ENCODE results near the gene PRODH2.

Gene PRODH2

GRCh38 chr19:35755550-35756376 is 56.9 kb downstream of the PRODH2 start:
- no peak for DNase-seq

GRCh38 chr19:35755131-35755549 is 57.5 kb downstream of the PRODH2 start:
- no peak for DNase-seq

DNA sequence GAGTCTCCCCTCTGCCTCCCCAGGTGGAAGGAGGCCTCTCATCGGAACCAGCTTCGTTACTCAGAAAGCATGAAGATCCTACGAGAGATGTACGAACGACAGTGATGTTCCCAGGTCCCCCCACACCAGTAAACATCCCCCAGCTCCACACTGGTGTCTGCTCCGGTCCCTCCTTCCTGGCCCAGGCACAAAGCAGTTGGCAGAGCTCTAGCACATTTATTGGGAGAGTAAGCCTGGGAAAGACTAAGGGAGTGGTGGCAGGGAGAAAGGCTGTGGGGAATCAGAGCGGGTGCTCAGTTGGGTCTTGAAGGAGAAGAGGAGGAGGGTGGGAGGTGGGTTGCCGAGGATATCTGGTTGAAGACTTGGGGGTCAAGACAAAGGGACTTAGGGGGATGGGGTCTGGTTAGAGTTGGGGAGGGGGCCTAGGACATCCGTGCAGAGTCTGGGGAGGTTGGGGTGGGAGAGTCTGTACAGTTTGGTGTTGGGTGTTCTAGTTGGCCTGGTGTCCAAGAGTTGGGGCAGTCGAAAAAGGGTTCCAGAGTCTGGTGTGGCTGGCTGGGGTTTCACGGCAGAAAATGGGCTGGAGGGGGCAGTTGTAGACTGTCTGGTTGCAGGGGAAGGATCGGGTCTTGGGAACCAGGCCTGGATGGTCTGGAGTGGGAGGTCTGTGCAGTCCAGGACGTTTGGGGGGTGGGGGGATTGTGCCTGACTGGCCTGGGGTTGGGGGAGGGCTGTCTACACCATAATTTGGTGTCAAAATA is 58.1 kb downstream of the PRODH2 start:
- no peak for DNase-seq

GRCh38 chr19:35753634-35754369 is 58.8 kb downstream of the PRODH2 start:
- no peak for DNase-seq

GRCh38 chr19:35752746-35753350 is 59.8 kb downstream of the PRODH2 start:
- no peak for DNase-seq

DNA sequence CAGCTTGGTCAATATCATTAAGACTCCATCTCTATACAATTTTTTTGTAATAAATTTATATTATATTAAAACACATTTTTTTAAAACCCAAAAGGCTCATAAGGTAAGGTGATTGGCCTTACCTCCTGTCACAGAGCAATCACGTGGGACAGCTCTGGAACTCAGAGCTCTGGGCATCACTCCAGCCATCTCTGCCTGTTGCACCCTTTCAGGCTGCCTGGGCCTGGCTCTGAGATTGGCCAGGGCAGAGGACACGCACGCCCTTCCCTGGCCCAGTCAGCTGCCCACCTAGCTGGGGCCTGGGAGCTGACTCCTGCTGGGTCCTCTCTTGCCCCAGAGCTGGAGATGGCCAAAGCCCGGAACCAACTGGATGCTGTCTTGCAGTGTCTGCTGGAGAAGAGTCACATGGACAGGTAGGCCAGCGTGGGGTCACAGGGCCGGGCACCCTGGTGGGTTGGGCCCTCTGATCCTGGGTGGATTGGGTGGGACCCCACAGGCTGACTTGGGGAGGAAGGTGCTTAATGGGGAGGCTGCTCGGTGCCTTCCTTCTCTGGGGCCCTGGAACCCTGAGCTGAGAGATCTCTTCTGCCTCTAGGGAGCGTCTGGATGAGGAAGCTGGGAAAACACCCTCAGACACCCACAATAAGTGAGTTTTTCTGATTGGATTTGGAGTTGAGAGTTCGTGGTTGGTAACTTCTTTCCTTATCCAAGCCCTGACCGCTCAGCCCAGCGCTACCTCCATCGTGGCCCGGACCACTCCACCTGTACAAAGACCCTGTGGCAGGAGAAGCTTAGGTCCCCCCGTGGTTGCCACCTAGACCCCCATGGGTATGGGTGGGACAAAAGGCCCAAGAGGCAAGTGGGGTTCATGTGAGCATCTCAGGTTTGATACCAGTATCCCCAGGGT is 60.6 kb downstream of the PRODH2 start:
- no peak for DNase-seq

GRCh38 chr19:35750167-35750566 is 62.5 kb downstream of the PRODH2 start:
- DNase-seq: no peak
